CD4-positive, alpha-beta T cell treated with Interleukin-21 for 1 hour (primary cell): ENCODE results near the gene PPHLN1.
"Not testable (repeated sequence)": the region's sequence is repeated elsewhere in the genome, so short reads cannot be mapped to it uniquely, and the experiment has no call there.

Experiments
- DNase-seq: peaks from one replicate; pipeline ENCODE4 v3.0.0-alpha.2; 2020

The PPHLN1 gene

GRCh38 chr12:42323856-42324255 is 2.1 kb upstream of the PPHLN1 start:
- DNase-seq, result no peak

GRCh38 chr12:42325326-42325652 is 678 bp upstream of the PPHLN1 start:
- no peak for DNase-seq

GRCh38 chr12:42326541-42327226 is 717 bp downstream of the PPHLN1 start:
- DNase-seq, result peak; percentile 35

- no peak for DNase-seq
These were observed 1.2 kb downstream of the PPHLN1 start for GRCh38 chr12:42327227-42327590.

- DNase-seq, result not testable (repeated sequence)
These were observed 4.1 kb downstream of the PPHLN1 start for GRCh38 chr12:42330097-42330496.

GRCh38 chr12:42332301-42333285 is 6.6 kb downstream of the PPHLN1 start:
- peak; percentile 64 for DNase-seq

GRCh38 chr12:42336286-42336685 is 10.3 kb downstream of the PPHLN1 start:
- no peak for DNase-seq

- no peak for DNase-seq
These were observed 12.3 kb downstream of the PPHLN1 start for GRCh38 chr12:42338280-42338679.

- DNase-seq, result no peak
These were observed 16.1 kb downstream of the PPHLN1 start for GRCh38 chr12:42342028-42342427.

GRCh38 chr12:42343721-42344120 is 17.8 kb downstream of the PPHLN1 start:
- DNase-seq, result no peak

- DNase-seq, result no peak
These were observed 20.5 kb downstream of the PPHLN1 start for GRCh38 chr12:42346403-42347002.

- not testable (repeated sequence) for DNase-seq
These were observed 23.4 kb downstream of the PPHLN1 start for GRCh38 chr12:42349119-42350020.

- DNase-seq, result not testable (repeated sequence)
These were observed 24.0 kb downstream of the PPHLN1 start for GRCh38 chr12:42350021-42350407.

- DNase-seq, result no peak
These were observed 30.4 kb downstream of the PPHLN1 start for GRCh38 chr12:42356344-42356743.

- no peak for DNase-seq
These were observed 34.9 kb downstream of the PPHLN1 start for GRCh38 chr12:42360747-42361403.

GRCh38 chr12:42361909-42362646 is 36.1 kb downstream of the PPHLN1 start:
- DNase-seq, result no peak

GRCh38 chr12:42362647-42363260 is 36.8 kb downstream of the PPHLN1 start:
- no peak for DNase-seq

- no peak for DNase-seq
These were observed 38.7 kb downstream of the PPHLN1 start for GRCh38 chr12:42364692-42365091.

- DNase-seq, result no peak
These were observed 39.5 kb downstream of the PPHLN1 start for GRCh38 chr12:42365486-42365885.

- DNase-seq, result no peak
These were observed 44.0 kb downstream of the PPHLN1 start for GRCh38 chr12:42370013-42370412.
